NCI-H1436 treated with DMSO at 0.1 percent for 48 hours (cell line): ENCODE results near the gene OPTC.
"Not testable (repeated sequence)": the region's sequence is repeated elsewhere in the genome, so short reads cannot be mapped to it uniquely, and the experiment has no call there.

Experiments used
- DNase-seq: peaks from one replicate; lab custom pipeline; 2025; lab: John Stamatoyannopoulos, UW

OPTC gene, protein sequence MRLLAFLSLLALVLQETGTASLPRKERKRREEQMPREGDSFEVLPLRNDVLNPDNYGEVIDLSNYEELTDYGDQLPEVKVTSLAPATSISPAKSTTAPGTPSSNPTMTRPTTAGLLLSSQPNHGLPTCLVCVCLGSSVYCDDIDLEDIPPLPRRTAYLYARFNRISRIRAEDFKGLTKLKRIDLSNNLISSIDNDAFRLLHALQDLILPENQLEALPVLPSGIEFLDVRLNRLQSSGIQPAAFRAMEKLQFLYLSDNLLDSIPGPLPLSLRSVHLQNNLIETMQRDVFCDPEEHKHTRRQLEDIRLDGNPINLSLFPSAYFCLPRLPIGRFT

DNA sequence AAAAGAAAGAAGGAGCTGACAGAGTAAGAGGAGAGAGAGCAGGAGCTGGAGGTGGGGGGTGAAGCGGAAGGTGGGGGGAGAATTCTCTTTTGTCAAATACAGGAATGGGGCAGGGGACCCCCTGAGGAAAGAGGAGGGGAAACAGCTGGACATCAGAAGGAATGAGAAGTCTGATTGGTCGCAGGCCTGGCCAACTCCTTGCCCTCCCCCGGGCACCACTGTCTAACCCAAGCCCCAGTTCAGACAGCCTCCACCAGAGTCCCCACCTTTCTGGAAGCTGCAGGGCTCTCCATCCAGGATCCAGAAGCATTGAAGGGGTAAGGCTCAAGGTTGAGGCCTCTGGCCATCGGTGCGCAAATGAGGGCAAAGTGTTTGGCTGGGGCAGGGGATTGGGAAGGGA lies at the start of gene OPTC:
Gene OPTC (plus strand): TSS at position 253 of the 400 bp plus-strand sequence. CDS start 1,853 bp downstream, outside the sequence.
- DNase-seq: no peak

DNA sequence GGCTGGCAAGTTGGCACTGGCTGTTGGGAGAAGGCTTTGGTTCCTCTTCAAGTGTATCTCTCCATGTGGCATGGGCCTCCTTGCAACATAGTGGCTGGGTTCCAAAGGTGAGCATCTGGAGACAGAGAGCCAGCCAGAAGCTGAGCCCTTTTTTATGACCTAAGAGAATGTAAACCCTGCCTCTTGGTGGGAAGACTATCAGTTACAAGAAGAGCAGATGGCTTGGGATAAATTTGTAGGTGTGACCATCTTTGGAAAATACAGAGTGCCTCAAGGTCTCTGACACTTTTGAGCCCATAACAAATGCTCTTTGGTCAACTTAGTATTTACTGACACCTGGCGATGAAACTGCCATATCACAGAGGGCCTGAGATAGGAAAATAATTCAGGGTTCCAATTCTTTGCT lies 49.8 kb upstream of the OPTC start:
- no peak for DNase-seq

DNA sequence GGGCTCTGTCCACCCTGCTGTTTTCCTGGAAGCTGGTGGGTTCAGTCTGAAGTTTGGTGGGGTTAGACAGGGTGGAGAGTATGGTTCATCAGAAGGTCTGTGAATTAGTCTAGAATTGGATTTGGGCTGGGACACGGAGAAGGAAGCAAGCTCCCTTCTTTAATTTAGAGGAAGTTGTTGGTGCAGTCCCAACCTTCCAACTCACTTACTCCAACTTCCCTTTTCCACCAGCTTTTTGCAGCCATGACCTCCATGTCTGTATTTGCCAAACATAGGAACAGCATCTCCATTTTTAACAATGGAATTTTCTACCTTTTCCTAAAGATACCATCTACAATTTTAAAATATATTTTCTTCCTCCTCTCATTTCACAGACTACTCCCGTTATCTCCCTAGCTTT lies 46.8 kb upstream of the OPTC start:
- no peak for DNase-seq

DNA sequence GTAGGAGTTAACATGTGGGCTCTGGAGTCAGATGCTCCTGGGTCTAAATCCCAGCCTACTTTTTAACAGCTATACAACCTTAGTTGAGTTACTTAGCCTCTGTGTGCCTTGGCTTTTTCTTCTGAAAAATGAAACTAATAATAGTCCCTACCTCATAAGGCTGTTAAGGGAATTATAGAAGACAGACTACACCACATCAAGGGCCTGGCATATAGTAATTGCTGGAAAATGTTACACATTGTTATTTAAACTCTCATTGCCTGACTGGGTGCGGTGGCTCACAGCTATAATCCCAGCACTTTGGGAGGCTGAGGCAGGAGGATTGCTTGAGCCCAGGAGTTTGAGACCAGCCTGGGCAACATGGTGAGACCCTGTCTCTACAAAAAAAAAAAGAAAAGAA lies 46.4 kb upstream of the OPTC start:
- DNase-seq: not testable (repeated sequence)

DNA sequence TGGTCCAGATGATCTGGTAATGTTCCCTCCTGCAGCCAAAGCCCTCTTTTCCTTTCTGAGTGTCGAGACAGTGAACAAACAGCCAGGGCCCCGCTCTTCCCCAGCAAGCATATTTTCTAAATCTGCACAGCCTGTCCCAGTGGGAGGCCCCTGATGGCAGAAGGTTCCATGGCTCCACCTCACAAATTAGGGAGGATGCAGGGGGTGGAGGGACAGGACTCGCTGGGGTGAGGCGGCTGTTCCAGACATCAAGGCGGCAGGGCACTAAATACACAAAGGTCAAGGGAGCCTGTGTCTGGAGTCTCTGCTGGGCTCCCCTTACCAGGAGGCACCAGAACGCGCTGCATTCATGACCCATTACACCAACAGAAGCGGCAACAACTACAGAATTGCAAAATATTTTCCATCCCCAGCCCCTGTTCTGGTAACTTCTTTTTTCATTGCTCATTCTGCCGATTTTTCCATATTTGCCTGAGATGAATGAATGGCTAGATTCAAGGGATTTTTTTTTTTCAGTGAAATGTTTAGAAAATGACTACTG lies 45.4 kb upstream of the OPTC start:
- no peak for DNase-seq

DNA sequence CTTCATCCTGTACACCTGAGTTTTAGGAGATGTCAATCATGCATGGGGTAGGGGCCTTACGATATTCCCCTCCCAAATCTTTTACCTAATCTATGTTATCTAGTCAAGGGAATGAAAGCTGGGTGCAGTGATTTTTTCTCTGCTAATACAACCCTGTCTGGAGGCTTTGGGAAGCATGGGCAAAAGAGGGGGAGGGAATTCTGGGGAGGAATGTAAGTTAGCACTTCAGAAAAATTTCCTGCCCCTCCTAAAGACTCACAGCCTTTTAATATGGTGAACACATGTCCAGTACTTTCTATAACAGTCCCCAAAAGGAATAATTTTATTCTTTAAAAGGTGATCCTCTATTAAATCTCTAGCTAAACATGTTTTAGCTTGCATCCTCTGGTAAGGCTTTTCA lies 44.0 kb upstream of the OPTC start:
- DNase-seq: no peak

DNA sequence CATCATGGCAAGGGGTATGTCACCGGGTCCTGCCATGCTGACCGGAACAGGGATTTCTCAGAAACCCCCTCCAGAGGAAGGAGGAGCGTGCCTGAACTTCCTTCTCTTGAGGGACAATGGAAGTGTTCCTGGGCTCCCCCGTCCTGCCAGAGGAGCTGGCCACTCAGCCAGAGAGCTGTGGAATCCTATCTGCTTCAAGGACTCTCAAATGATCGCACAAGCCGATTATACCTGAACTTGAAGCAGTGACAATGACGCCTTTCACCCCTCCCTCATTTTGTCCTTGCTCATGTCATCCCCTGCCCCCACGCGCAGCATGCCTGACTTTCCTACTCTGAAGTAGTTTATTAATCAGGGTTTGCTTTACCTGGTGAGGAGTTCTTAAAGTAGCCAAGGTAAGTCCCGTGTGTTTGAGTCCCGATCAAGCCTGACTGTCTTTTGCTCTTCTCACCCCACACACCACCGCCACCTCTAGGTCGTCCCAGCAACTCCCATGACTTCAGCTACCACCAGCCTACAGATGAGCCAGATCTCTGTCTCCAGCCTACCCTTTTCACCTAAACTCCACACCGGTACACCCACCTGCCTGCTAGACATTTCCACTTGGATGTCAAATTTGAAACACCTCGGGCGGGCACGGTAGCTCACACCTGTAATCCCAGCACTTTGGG lies 43.3 kb upstream of the OPTC start:
- no peak for DNase-seq

DNA sequence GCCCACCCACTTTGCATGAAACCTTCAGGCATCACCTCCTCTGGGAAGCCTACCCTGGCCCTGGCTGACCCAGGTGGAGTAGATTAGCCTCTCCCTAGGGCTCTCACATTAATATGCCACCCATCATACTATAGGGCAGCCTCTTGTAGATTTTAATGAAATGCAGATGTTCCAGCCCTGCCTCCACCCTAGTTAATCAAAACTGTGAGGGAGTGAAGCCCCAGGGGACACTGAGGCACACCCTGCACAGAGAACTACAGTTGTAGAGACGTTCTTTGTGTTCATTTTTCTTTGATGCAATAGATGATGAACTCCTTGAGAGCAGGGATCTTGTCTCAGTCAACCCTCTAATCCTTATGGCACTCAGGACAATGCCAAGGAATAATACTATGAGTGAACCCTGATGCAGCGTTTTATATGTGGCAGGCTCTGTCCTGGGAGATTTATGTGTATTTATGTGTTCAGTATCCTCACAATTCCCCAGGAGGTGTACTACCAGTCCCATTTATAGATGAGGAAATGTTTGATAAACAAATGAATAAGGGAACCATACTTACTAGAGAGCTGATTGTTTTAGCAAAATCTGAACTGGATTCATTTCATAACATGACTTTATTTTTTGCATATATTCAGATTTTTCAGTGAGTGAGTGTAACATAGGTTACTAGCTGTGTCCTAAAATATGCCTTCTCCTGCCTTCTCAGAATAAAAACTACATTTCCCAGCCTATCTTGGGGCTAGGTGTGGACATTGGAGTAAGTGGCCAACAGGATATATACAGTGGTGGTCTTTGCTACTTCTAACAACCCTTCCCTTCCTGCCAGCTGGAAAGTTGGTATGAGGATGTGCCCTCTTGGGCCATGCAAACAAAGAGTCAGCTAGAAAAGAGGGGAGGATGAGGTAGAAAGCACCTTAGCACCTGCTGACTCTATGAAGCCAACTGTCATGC lies 41.8 kb upstream of the OPTC start:
- no peak for DNase-seq

DNA sequence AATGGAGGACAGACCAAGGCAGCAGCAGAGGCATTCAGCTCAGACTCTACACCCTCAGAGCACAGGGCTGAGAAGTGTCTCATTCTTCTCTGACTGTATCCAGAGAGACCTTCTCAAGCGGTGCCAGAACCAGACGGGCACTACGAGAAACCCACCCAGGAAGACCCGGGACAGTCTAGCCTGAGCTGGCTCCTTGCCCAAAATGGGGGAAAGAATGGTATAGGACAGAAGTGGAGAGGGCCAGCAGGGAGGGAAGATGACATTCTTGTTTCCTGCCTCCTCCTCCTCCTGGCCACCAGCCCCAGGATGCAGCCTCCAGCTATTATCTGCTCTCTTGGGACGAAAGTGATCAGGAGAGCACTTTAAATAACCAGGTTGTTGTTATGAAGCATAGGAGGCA lies 40.9 kb upstream of the OPTC start:
- no peak for DNase-seq

DNA sequence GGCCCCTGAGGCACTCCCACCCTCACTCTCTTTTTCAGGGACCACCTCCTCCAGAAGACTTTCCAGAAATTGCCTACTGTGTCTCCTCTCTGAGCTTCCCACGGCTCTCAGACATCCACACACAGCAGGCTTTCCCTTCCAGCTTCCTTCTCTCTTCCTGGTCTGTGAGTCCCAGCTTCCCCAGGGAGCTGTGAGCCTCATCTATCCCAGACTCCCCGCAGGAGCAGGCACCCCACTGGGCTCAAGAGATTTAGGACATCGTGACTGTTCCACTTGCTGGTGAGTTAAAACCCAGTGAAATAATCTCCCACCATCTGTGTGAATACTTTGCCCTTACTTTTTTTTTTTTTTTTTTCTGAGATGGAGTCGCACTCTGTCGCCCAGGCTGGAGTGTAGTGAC lies 40.3 kb upstream of the OPTC start:
- no peak for DNase-seq

DNA sequence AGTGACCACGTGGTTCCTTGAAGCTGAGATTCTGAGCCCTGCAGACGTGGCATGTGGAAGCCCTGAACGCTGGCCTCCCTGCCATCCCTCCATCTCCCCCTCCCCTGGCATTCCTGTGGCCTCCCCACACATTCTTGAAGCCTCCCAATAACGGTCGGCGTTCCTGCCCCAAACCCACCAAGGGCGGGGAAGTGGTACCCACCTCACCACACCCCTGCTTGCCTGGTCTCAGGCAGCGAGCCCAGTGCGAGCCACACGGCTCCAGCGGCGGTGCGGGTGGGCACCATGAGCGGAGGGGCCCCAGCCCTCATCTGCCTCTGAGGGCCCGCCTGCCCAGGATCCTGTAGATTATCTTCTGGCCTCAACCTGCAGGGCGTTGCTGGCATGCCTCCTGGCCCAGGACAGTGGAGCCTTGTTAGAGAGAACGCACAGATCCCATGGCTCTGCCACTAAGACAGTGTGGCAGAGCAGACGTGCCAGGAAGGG lies 38.9 kb upstream of the OPTC start:
- no peak for DNase-seq

DNA sequence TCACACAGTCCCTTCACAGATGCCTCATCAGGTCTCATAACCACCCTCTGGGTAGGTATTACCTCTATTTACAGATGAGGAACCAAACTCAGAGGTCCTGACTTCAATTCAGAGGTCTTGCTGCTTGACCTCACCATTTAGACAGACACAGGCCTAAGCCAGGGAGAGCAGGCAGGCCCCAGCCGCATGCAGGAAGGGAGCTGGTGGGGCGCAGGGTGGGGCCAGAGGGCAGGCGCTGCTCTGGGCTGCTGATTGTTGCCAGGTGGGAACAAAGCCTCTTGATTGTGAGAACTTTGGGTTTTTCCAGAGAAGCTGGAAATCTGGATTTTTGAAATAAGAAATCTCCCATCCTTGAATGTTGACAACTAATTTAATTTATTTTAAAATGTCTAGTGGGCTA lies 38.2 kb upstream of the OPTC start:
- DNase-seq: no peak

DNA sequence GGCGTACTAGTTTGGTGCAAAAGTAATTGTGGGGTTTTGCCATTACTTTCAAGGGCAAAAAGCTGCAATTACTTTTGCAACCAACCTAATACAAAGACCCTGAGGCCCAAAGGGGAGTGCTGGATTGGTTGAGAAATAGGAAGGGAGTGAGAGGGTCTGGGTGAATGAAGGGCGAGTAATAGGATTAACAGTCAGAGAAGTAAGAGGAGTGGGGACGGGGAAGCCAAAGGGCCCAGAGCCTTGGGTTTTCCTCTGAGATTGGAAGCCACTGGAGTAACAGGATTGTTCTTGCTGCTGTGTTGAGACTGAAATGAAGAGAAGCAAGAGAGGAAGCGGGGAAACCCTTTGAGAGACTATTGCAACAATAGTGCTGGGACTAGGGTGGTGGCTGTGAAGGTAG lies 37.4 kb upstream of the OPTC start:
- DNase-seq: no peak

DNA sequence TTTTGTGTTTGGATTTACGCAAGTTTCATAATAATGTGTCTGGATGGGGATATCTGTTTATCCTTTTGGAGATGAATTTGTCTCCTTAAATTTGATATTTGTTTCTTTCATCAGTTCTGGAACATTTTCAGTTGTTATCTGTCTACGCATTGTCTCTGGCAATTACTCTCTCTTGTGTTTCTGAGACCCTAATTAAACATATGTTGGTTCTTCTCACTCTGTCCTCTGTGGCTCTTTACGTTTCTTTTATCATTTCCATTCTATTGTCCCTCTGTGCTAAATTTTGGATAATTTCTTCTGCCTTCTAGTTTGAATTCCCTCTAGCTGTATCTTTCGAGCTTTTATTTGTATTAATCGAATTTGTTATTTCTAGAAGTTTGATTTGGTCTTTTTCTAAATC lies 35.9 kb upstream of the OPTC start:
- DNase-seq: no peak

DNA sequence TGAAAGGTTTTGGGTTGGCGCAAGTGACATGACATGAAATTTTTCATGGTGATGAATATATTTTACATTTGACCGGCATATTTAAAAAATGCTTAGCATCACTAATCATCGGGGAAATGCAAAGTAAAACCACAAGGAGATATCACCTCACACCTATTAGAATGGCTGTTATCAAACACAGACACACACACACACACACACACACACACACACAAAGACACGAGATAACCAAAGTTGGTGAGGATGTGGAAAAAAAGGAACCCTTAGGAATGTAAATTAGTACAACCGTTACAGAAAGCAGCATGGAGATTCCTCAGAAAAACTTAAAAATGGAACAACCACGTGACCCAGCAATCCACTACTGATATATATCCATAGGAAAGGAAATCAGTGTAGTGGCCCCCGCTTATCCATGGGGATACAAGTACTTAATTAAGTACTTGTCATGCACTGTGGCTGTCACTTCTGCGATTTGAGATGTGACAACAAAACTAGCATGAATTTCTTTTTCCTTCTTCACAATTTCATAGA lies 34.2 kb upstream of the OPTC start:
- DNase-seq: no peak

DNA sequence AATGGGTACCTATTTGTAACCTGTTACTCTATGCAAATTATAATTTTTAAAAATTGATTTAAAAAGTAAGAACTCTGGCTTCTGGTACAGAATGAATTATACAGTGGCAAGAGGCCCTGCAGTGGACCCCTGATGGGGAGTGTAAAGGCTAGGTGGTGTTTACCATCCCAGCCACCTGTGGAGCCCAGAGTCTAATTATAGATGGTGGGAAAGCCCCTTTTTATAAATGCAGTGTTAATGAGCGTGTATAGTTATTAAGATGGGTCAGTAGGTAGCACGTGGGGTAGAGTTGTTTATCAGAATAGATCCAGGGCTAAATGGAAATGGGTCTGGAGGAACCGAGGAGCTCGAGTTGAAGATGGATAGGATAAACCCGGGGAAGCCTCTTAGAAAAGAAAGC lies 32.2 kb upstream of the OPTC start:
- no peak for DNase-seq

DNA sequence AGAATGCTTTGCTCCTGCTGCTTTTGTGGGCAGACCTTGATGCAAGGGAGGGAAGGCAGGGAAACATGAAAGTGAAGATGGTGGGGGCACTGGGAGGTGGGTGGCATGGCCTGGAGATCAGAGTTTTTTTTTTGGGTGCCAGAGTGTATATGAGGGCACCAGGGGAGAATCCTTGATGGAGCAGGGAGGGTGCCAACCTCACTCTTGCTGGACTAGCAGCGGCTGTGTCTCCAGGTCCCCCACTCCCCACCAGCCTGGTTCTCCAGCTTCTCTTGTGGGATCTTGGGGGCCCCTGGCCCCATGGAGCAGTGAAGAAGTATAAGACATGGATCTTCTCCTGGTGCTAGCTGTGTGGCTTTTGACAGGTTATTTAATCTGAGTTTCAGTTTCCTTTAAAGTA lies 31.8 kb upstream of the OPTC start:
- DNase-seq: no peak

DNA sequence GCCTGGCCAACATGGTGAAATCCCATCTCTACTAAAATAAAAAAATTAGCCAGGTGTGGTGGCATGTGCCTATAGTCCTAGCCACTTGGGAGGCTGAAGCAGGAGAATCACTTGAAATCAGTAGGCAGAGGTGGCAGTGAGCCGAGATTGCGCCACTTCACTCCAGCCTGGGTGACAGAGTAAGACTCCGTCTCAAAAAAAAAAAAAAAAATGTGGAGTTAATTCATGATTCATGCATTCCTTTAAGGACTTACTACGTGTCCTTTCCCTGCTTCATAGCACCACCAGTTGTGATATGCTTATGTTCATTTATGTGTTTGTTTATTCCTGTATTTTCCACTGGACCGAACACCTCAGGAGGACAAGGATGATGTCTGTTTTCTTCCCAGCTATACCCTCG lies 31.1 kb upstream of the OPTC start:
- DNase-seq: no peak

DNA sequence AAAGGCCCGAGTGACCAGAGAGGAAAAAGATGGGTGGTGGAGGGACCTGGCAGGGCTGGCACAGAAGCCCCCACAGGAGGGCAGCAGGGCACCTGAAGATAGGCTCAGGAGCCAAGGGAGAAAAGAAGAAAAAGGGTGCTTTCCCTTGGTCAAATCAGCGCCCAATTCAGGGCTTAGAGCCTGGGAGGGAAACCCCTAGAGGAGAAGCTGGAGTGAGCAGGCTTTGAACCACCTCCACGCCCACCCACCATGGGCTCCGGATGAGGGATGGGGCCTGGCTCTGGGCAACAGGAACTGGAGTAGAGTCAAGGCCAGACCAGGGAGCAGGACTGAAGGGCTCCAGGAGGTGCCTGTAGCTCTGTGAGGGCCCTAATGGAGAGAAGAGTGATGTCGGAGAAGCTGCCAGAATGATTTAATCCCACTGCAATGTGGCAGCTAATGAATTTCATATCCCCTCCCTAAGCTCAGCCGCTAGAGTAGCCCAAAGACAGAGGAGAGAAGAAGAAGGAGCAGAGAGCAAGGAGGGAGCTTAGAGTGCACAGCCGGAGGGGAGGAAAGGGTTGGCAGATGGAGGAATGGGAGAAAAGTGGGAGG lies 30.4 kb upstream of the OPTC start:
- DNase-seq: no peak

DNA sequence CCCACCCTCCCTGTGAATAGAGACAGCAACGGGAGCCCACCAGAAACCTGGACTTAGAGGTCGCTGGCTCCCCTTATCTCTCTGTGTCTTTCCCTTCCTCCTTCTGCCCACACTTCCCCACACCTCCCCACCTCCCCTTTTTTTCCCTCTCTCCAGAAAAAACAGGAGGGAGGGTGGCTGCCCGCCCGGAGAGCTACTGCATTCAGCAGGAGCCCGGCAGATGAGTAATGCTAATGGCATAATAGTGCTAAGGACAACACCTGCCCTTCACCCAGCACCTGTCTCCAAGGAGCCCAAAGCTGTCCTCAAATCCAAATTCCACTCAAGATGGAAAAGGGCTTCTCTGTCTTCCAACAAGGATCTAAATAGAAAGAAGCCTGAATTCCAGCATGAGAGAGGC lies 29.7 kb upstream of the OPTC start:
- DNase-seq: no peak

DNA sequence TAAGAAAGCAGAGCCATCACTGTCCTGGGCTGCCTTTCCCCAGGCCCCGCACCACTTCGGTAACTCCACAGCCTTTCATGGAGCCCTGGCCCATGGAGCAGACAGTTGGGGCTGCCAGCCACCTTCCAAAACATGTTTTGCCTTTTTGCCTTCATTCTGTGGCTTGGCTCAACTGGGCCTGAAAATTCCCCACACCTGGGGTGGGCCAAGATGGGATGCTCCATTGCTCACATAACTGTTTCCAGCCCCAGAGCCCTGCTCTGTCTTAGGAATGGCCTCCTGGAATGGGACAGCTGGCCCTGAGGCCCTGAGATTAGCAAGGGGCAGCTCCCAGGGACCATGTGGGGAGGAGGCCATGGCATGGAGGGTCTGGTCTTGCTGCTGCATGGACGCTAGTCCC lies 29.2 kb upstream of the OPTC start:
- no peak for DNase-seq
